Measurements from ENCODE around the gene SEC14L2.

SEC14L2 gene

GRCh38 chr22:30423959-30424533 is 27.2 kb downstream of the SEC14L2 start:
- in situ Hi-C loops (cut with MboI; ENCODE audit: low sequenced_read_pairs) = no loop called here

DNA sequence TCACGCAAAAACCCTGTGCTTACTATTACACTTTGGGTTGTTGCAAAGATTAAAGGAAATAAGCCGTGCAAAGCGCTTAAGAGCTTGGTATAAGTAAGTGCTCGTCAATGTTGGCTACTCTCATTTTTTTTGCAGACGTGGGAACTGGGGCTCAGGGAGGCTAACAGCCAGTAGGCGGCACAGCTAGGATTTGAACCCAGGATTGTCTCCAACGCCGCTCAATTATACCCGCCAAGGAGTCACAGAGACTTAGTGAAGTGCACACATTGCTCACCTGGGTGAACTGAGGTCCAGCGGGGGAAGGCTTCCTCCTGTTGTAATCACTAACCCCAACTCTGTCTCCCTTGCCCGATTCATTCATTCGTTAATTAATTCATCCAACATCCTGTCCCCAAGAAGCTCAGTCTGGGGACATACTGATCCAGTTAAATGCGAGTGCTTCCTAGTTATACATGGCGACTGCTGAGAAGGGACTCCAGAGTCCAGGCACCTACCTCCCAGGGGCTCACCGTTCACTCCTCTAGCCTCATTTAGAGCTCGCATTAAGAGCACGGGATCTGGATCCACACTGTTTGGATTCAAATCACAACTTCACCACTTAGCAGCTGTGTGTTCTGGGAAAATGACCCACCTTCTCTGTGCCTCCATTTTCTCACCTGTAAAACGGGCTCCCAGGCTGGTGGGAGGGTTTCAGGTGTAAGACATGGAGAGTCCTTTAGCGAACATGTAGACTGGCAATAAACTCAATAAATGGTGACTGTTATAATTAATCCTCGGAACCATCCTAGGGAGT is 27.9 kb downstream of the SEC14L2 start:
- in situ Hi-C loops (cut with MboI; ENCODE audit: low sequenced_read_pairs) = no loop called here

- in situ Hi-C loops (cut with MboI; ENCODE audit: low sequenced_read_pairs) = no loop called here
Observed at GRCh38 chr22:30425327-30425615, 28.5 kb downstream of the SEC14L2 start.

- in situ Hi-C loops (cut with MboI; ENCODE audit: low sequenced_read_pairs) = no loop called here
Observed at GRCh38 chr22:30425616-30426387, 29.0 kb downstream of the SEC14L2 start, which contains the start of gene MTFP1. TSS of gene MTFP1 (plus strand) at chr22:30425768. CDS start at chr22:30425880, 112 bp downstream.

- in situ Hi-C loops (cut with MboI; ENCODE audit: low sequenced_read_pairs) = no loop called here
Observed at GRCh38 chr22:30426388-30427353, 29.9 kb downstream of the SEC14L2 start.

DNA sequence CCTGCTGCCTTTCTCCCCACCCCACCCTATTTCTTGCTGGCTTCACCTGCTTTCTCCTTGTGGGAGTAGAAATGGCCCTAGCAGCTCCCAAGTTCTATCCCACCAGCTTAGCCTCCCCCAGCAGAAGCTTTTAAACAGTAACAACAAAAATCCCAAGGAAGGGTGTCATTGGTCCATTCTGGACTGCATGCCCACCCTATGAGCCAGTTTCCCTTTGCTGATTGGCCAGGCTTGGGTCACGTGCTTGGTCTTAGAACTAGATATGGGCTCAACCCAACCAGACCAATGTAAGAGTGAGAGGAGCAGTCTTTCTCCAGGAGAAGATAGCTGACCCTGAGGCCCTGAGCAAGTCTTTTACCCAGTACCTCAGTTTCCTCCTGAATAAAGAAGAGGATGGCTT is 31.1 kb downstream of the SEC14L2 start:
- in situ Hi-C loops (cut with MboI; ENCODE audit: low sequenced_read_pairs) = no loop called here

DNA sequence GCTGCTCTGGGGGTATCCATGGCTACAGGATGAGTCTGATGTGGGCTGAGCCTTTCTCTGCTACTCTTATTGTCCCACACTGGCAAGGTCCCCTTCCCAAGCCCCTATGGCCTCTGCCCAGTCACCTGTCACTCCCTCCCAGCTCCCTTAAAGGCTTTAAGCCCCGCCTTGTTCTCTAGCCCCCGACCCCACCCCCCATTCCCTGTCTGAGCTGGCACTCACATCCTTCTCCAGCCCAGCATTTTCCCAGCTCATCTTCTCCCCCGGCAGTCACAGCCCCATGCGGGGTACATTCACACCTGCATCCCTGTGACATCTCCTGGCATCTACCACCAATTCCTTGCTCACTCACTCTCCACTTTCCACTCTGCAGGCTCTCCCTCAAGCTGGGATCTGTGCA is 33.1 kb downstream of the SEC14L2 start:
- in situ Hi-C loops (cut with MboI; ENCODE audit: low sequenced_read_pairs) = no loop called here

- in situ Hi-C loops (cut with MboI; ENCODE audit: low sequenced_read_pairs) = no loop called here
Observed at GRCh38 chr22:30430933-30431332, 34.1 kb downstream of the SEC14L2 start.

DNA sequence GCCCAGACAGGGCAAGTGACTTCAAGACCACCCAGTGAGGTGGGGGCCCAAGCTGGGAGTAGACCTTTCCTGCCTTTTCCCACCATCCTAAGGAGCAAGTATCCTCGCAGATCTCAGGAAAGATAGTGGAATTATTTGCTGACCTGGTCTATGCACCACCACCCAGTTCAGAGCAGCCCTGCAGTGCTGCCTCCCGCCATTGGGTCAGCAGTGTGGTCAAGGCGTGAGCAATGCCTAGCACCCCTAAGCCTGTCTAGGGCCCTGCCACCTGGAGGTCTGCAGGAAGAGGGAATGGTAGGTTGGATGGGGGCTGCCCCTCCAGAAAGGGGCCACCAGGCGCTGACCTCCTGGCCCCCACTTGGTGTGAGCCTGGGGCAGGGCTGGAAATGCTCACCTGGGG is 35.3 kb downstream of the SEC14L2 start:
- in situ Hi-C loops (cut with MboI; ENCODE audit: low sequenced_read_pairs) = no loop called here

GRCh38 chr22:30432520-30432919 is 35.7 kb downstream of the SEC14L2 start:
- in situ Hi-C loops (cut with MboI; ENCODE audit: low sequenced_read_pairs) = no loop called here

GRCh38 chr22:30433227-30433626 is 36.4 kb downstream of the SEC14L2 start:
- in situ Hi-C loops (cut with MboI; ENCODE audit: low sequenced_read_pairs) = no loop called here

GRCh38 chr22:30433773-30434172 is 37.0 kb downstream of the SEC14L2 start:
- in situ Hi-C loops (cut with MboI; ENCODE audit: low sequenced_read_pairs) = no loop called here

GRCh38 chr22:30434843-30435242 is 38.0 kb downstream of the SEC14L2 start:
- in situ Hi-C loops (cut with MboI; ENCODE audit: low sequenced_read_pairs) = no loop called here

GRCh38 chr22:30435674-30436126 is 38.9 kb downstream of the SEC14L2 start:
- in situ Hi-C loops (cut with MboI; ENCODE audit: low sequenced_read_pairs) = no loop called here

GRCh38 chr22:30436196-30436595 is 39.4 kb downstream of the SEC14L2 start:
- in situ Hi-C loops (cut with MboI; ENCODE audit: low sequenced_read_pairs) = no loop called here

DNA sequence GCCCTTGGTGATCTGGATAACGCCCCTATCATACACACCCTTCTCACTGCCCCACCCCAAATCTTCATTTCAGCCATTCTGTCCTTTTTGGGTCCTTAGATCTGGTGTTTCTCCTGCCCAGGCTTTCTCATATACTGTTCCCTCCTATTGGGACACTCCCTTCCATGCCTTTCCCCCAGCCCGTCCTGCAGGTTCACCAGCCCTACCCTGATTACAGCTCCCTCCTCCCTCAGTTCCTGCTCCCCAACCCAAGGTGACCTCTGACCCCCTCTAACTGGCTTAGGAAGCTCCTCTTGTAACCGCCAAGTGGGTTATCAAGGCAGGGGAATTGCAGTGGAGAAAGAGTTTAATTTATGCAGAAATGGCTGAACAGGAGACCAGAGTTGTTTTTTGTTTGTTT is 41.7 kb downstream of the SEC14L2 start:
- in situ Hi-C loops (cut with MboI; ENCODE audit: low sequenced_read_pairs) = no loop called here

GRCh38 chr22:30439226-30439625 is 42.4 kb downstream of the SEC14L2 start:
- in situ Hi-C loops (cut with MboI; ENCODE audit: low sequenced_read_pairs) = no loop called here

GRCh38 chr22:30439836-30440235 is 43.0 kb downstream of the SEC14L2 start:
- in situ Hi-C loops (cut with MboI; ENCODE audit: low sequenced_read_pairs) = no loop called here

DNA sequence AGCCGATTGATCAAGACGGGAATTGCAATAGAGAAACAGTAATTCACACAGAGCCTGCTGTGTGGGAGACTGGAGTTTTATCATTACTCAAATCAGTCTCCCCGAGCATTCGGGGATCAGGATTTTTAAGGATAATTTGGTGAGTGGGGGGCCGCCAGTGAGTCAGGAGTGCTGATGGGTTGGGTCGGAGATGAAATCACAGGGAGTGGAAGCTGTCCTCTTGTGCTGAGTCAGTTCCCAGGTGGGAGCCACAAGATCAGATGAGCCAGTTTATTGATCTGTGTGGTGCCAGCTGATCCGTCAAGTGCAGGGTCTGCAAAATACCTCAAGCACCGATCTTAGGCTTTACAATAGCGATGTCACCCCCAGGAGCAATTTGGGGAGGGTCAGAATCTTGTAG is 44.3 kb downstream of the SEC14L2 start:
- in situ Hi-C loops (cut with MboI; ENCODE audit: low sequenced_read_pairs) = no loop called here

- in situ Hi-C loops (cut with MboI; ENCODE audit: low sequenced_read_pairs) = no loop called here
Observed at GRCh38 chr22:30444632-30445437, 48.0 kb downstream of the SEC14L2 start.
